Neural crest cell (in vitro differentiated cells): ENCODE data around the gene HOXC13. TPM values are rescaled to one million over a fixed set of nuclear protein-coding genes. Genes with fewer than 3 reads are reported as not detected.

ENCODE experiments used
- DNase-seq: peaks from one replicate; pipeline ENCODE4 v3.0.0; 2021; ENCODE audit warnings: low read depth, mixed read lengths, low spot score
- H3K27ac Mint-ChIP-seq: one replicate; pipeline ENCODE4 v1.8.0; 2021; ENCODE audit warnings: mild to moderate bottlenecking, mixed read lengths; ENCODE audit not compliant: unreplicated experiment
- H3K27me3 Mint-ChIP-seq: 2 replicates; pipeline ENCODE4 v1.8.0; 2021; ENCODE audit warnings: low read depth, mild to moderate bottlenecking, mixed read lengths
- H3K36me3 Mint-ChIP-seq: 2 replicates; pipeline ENCODE4 v1.8.0; 2021; ENCODE audit warnings: low read depth, mild to moderate bottlenecking, mixed read lengths
- H3K4me1 Mint-ChIP-seq: 2 replicates; pipeline ENCODE4 v1.8.0; 2021; ENCODE audit warnings: mixed read lengths
- H3K4me3 Mint-ChIP-seq: one replicate; pipeline ENCODE4 v1.8.0; 2021; ENCODE audit warnings: mild to moderate bottlenecking, mixed read lengths
- H3K9me3 Mint-ChIP-seq: 2 replicates; pipeline ENCODE4 v1.8.0; 2021; ENCODE audit warnings: mixed read lengths
- CTCF ChIP-seq: fragments of 200-600 bp; sonication (generic); conservative IDR thresholded peaks from 2 replicates; pipeline ENCODE4 v1.5.0; 2021; ENCODE audit warnings: antibody characterized with exemption, mild to moderate bottlenecking
- total RNA-seq: library from RNA; stranded (reverse); gene quantifications from 2 replicates; pipeline ENCODE4 v1.2.1, GENCODE V29; 2021

Gene HOXC13
- total RNA-seq, 1 donor from 2014 or later, result not detected

GRCh38 chr12:53985994-53986685, 47.5 kb downstream of the HOXC13 start:
- Mint-ChIP-seq H3K36me3 (peaks cover 3% of the 10 kb centered on the region), H3K4me3 (peak overlapping the region; percentile 17), H3K27ac (no peak overlapping the region), H3K9me3 (no peaks in the 10 kb centered on the region), H3K27me3 (peaks cover 100% of the 10 kb centered on the region), H3K4me1 (peaks cover 8% of the 10 kb centered on the region)
- no peak for TF ChIP-seq CTCF
- no peak for DNase-seq

GRCh38 chr12:53986686-53987483, 48.3 kb downstream of the HOXC13 start:
- no peak for DNase-seq
- Mint-ChIP-seq H3K36me3 (peaks cover 3% of the 10 kb centered on the region), H3K27ac (no peak overlapping the region), H3K27me3 (peaks cover 100% of the 10 kb centered on the region), H3K9me3 (no peaks in the 10 kb centered on the region), H3K4me1 (peaks cover 8% of the 10 kb centered on the region), H3K4me3 (peak overlapping the region; percentile 54)
- no peak for TF ChIP-seq CTCF

GRCh38 chr12:53987787-53988230, 49.2 kb downstream of the HOXC13 start:
- peak overlapping the region; percentile 13 for H3K4me3 Mint-ChIP-seq
- no peak for TF ChIP-seq CTCF
- peaks cover 8% of the 10 kb centered on the region for H3K4me1 Mint-ChIP-seq
- no peaks in the 10 kb centered on the region for H3K9me3 Mint-ChIP-seq
- peaks cover 100% of the 10 kb centered on the region for H3K27me3 Mint-ChIP-seq
- H3K36me3 Mint-ChIP-seq, result peaks cover 3% of the 10 kb centered on the region
- H3K27ac Mint-ChIP-seq, result no peak overlapping the region
- DNase-seq, result no peak

DNA sequence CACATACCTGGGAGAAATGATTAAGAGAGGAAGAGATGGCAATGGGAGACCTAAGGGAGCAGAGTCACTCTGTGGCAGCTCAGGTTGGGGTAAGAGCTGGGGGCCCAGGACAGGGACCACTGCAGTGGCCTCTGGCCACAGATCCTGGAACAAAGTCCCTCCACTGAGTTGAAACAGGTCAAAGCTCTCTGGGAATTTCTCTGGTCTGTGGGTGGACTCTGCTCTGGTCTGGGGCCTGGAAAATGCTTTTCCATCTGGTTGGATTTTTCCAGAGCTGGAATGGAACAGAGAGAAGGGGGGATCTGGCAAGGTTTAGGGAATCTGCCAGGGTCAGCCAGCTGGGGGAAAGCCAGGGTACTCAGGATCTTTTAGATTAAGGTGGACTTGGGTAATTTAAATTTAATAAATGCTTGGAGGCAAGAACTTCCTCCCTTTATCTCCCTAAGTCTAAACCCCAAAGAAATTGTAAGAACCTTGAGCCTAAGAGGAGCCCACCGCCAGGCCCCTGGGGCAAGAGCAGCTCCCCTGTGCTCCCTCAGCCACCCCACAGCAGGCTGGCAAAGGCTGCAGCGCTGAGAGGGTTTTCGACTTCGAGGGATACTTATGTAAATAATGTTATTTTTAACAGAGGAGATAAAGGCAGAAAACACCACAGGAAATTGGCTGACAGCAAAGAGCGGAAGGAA, 50.1 kb downstream of the HOXC13 start:
- no peak for DNase-seq
- H3K9me3 Mint-ChIP-seq, result no peaks in the 10 kb centered on the region
- peaks cover 100% of the 10 kb centered on the region for H3K27me3 Mint-ChIP-seq
- no peaks in the 10 kb centered on the region for H3K36me3 Mint-ChIP-seq
- H3K4me3 Mint-ChIP-seq, result peak overlapping the region; percentile 69
- H3K27ac Mint-ChIP-seq, result no peak overlapping the region
- peaks cover 8% of the 10 kb centered on the region for H3K4me1 Mint-ChIP-seq
- TF ChIP-seq CTCF, result no peak

- H3K4me1 Mint-ChIP-seq, result peaks cover 8% of the 10 kb centered on the region
- H3K9me3 Mint-ChIP-seq, result no peaks in the 10 kb centered on the region
- H3K27ac Mint-ChIP-seq, result no peak overlapping the region
- TF ChIP-seq CTCF, result peak; percentile 65
- H3K36me3 Mint-ChIP-seq, result no peaks in the 10 kb centered on the region
- peak overlapping the region; percentile 69 for H3K4me3 Mint-ChIP-seq
- H3K27me3 Mint-ChIP-seq, result peaks cover 100% of the 10 kb centered on the region
- DNase-seq, result no peak
Observed at GRCh38 chr12:53989227-53990113, 50.8 kb downstream of the HOXC13 start.
